Measurements from ENCODE around the gene ACSM6.
"Not testable (repeated sequence)": the region's sequence is repeated elsewhere in the genome, so short reads cannot be mapped to it uniquely, and the experiment has no call there.

- TF ChIP-seq CTCF, POLR2AphosphoS5, POLR2A (IDR thresholded peaks at IDR 0.05): not testable (repeated sequence)
Observed at GRCh38 chr10:95230677-95231586, 36.9 kb downstream of the ACSM6 start.

Data from stomach (tissue), 4 donors.